Spleen (tissue), 11 donors: ENCODE results near the gene TMEM232. TPM values are rescaled to one million over a fixed set of nuclear protein-coding genes. Genes with fewer than 3 reads are reported as not detected.
"Not testable (repeated sequence)": the region's sequence is repeated elsewhere in the genome, so short reads cannot be mapped to it uniquely, and the experiment has no call there.

Source experiments
- DNase-seq: peaks from one replicate; pipeline ENCODE4 v3.0.0-alpha.2; 2020
- H3K27ac ChIP-seq, 8 donors: fragments of 200-600 bp; sonication (generic) in 7 of 8; 1 replicate in 4 of 8; 2 replicates in 4 of 8; pipeline versions ENCODE4 v1.5.0 to v1.8.0; 2016 to 2021; ENCODE audit warnings: inconsistent platforms in 4 of 8, mild to moderate bottlenecking in 4 of 8, moderate library complexity in 1 of 8
- H3K27me3 ChIP-seq, 7 donors: fragments of 200-600 bp; sonication (generic) in 6 of 7; replicated peaks in 1 of 7; 1 replicate in 4 of 7; 2 replicates in 3 of 7; pipeline versions ENCODE4 v1.5.0 to v1.8.0; 2016 to 2021; ENCODE audit warnings: inconsistent platforms in 3 of 7, mild to moderate bottlenecking in 1 of 7
- H3K36me3 ChIP-seq, 6 donors: fragments of 200-600 bp; sonication (generic) in 5 of 6; 1 replicate in 4 of 6; 2 replicates in 2 of 6; pipeline versions ENCODE4 v1.5.0 to v1.8.0; 2016 to 2021; ENCODE audit warnings: inconsistent platforms in 2 of 6
- H3K4me1 ChIP-seq, 6 donors: fragments of 200-600 bp; sonication (generic) in 5 of 6; 1 replicate in 3 of 6; 2 replicates in 3 of 6; pipeline versions ENCODE4 v1.5.0 to v1.8.0; 2016 to 2021; ENCODE audit warnings: inconsistent platforms in 3 of 6
- H3K4me3 ChIP-seq, 8 donors: fragments of 200-600 bp; sonication (generic) in 7 of 8; 1 replicate in 4 of 8; 2 replicates in 4 of 8; pipeline versions ENCODE4 v1.5.0 to v1.8.0; 2016 to 2021; ENCODE audit warnings: inconsistent platforms in 4 of 8, mild to moderate bottlenecking in 4 of 8, moderate library complexity in 2 of 8
- H3K9me3 ChIP-seq, 8 donors: fragments of 200-600 bp; sonication (generic) in 7 of 8; 1 replicate in 4 of 8; 2 replicates in 4 of 8; pipeline versions ENCODE4 v1.5.0 to v1.8.0; 2016 to 2021; ENCODE audit warnings: inconsistent platforms in 4 of 8
- CTCF ChIP-seq, 11 experiments: fragments of 200-600 bp in 7 of 11; fragments of 450-650 bp in 4 of 11; sonication (generic) in 4 of 11; IDR thresholded peaks in 8 of 11; conservative IDR thresholded peaks in 3 of 11; 1 replicate in 7 of 11; 2 replicates in 4 of 11; pipeline versions ENCODE4 v1.4.0 to v1.8.0; 2016 to 2021; ENCODE audit warnings: antibody characterized with exemption in 11 of 11, inconsistent platforms in 4 of 11, mild to moderate bottlenecking in 1 of 11
- POLR2A ChIP-seq, 3 donors: fragments of 450-650 bp; IDR thresholded peaks; one replicate each; pipeline ENCODE4 v1.5.1; 2017; ENCODE audit warnings: antibody characterized with exemption in 3 of 3, mild to moderate bottlenecking in 1 of 3
- POLR2AphosphoS5 ChIP-seq, 3 donors: sonication (generic); formaldehyde crosslinking; IDR thresholded peaks; one replicate each; pipeline ENCODE4 v1.5.1; 2017; ENCODE audit warnings: antibody characterized with exemption in 3 of 3
- WGBS, 5 donors: extraction: QIAGEN DNeasy Blood & Tissue Kit in 3 of 5; methylation state at CpG; one replicate each; pipeline versions ENCODE4 v1.1.5 to v1.1.7; 2013 to 2018; 5-methylcytosine and 5-hydroxymethylcytosine counted together
- intact Hi-C: fragments of 100-400 bp; cut with DNase I; formaldehyde crosslinking; loops from one replicate; pipeline ENCODE4 v1.15.0; 2023; ENCODE audit warnings: low total_unique reads
- polyA plus RNA-seq, 3 donors: library from polyadenylated mRNA; stranded (reverse); fragments of 200-250 nt; gene quantifications; one replicate each; pipeline ENCODE4 v1.2.1, GENCODE V29; 2013
- total RNA-seq, 7 donors: library from RNA; depleted of rRNA in 3 of 7; stranded (reverse); fragments of >200 nt in 3 of 7; fragmentation: NEBNext Ultra II Directional in 4 of 7; extraction: Animal tissue kit (Norgen Biotek cat#: 25700) in 4 of 7; gene quantifications; one replicate each; pipeline versions ENCODE4 v1.1.0 to v1.2.1, GENCODE V29; 2016 to 2021
- donor health status: healthy with polysubstance abuse.
- donor health status: DM: no; HTN: no; CAD: no; lungs with moderate emphysema.
- donor health status: DM: no; HTN: no; CAD: no.
- donor health status: Bipolar disorder and iron deficiency.
- donor health status: healthy.
- donor health status: DM: no; HTN: no; CAD: no.
- donor health status: DM: yes; HTN: yes; CAD: no.

TMEM232 gene
- total and polyA plus RNA-seq, 10 donors = 0.11 to 4.3 (median 2.6) TPM

- H3K9me3 ChIP-seq = peaks cover 0 to 7% (median 4%) of the 10 kb centered on the region in 8 donors
- H3K36me3 ChIP-seq = no peaks in the 10 kb centered on the region
- no peak overlapping the region for H3K4me3 ChIP-seq
- H3K4me1 ChIP-seq = no peaks in the 10 kb centered on the region
- intact Hi-C loops = no loop called here
- H3K27me3 ChIP-seq = no peaks in the 10 kb centered on the region
- TF ChIP-seq CTCF (IDR thresholded peaks at IDR 0.05 in 8 of 11, conservative IDR thresholded peaks at IDR 0.05 in 3 of 11) (no peak), POLR2A (IDR thresholded peaks at IDR 0.05) (no peak), POLR2AphosphoS5 (IDR thresholded peaks at IDR 0.05) (no peak)
- DNase-seq = no peak
- WGBS, 5 donors = 83 to 92% (median 88%) methylated on average over 2 of the region's 2 CpGs
- no peak overlapping the region for H3K27ac ChIP-seq
Measured at GRCh38 chr5:110686270-110686669, 40.2 kb downstream of the TMEM232 start.

DNA sequence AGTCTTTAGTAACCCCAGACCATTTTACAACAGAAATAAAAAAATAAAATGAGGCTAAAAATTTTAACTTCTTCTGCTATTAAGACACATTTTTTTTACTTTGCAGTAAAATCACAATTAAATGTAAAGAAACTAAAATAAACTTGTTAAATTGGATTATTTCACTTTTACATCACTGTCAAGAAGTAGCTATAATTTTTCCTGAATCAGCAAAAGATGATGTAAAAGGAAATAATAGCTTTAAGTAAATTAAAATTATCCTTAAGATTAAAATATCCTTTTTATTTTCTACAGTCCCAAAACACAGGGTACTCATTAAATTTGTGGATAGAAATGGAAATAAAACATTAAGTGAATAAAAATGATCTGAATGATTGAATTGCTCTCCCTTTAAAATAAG is 44.5 kb downstream of the TMEM232 start:
- H3K4me1 ChIP-seq = no peaks in the 10 kb centered on the region

DNA sequence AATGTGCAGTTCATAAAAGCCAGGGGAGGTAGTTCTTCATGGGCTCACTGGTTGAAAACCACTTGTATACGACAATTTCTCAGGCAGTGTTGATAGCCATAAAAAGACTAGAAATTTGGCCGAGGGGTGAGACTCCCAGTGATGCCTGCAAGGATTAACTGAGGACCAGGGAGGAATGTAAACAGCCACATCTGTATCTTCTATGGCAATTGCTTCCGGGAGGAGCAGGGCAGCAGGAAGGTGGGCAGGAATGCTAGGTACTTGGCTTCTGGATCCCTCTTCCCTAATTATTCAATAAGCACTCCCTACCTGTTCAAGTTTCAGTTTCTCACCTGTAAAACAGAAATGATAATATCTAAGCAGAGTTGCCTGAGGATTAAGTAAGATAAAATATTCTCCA is 45.4 kb downstream of the TMEM232 start:
- intact Hi-C loops = no loop called here
- H3K27me3 ChIP-seq = no peaks in the 10 kb centered on the region
- DNase-seq = no peak
- TF ChIP-seq CTCF (IDR thresholded peaks at IDR 0.05 in 8 of 11, conservative IDR thresholded peaks at IDR 0.05 in 3 of 11) (no peak), POLR2A (IDR thresholded peaks at IDR 0.05) (no peak), POLR2AphosphoS5 (IDR thresholded peaks at IDR 0.05) (no peak)
- no peaks in the 10 kb centered on the region for H3K4me1 ChIP-seq
- no peaks in the 10 kb centered on the region for H3K9me3 ChIP-seq
- H3K27ac ChIP-seq = no peak overlapping the region
- WGBS, 5 donors = 54 to 80% (median 68%) methylated on average over 3 of the region's 3 CpGs
- H3K4me3 ChIP-seq = no peak overlapping the region
- H3K36me3 ChIP-seq = no peaks in the 10 kb centered on the region

More for the DNA sequence above, 44.5 kb downstream of the TMEM232 start:
- Histone ChIP-seq H3K36me3 (no peaks in the 10 kb centered on the region), H3K4me3 (no peak overlapping the region), H3K27me3 (no peaks in the 10 kb centered on the region), H3K9me3 (no peaks in the 10 kb centered on the region), H3K27ac (no peak overlapping the region)
- DNase-seq = no peak
- TF ChIP-seq CTCF (IDR thresholded peaks at IDR 0.05 in 8 of 11, conservative IDR thresholded peaks at IDR 0.05 in 3 of 11) (no peak), POLR2A (IDR thresholded peaks at IDR 0.05) (no peak), POLR2AphosphoS5 (IDR thresholded peaks at IDR 0.05) (no peak)
- intact Hi-C loops = no loop called here

GRCh38 chr5:110676554-110676953 is 49.9 kb downstream of the TMEM232 start:
- H3K4me1 ChIP-seq, H3K9me3 ChIP-seq, H3K27ac ChIP-seq, DNase-seq, H3K4me3 ChIP-seq, H3K27me3 ChIP-seq, intact Hi-C loops, H3K36me3 ChIP-seq: not testable (repeated sequence)
- 89 to 96% (median 93%) methylated on average over 9 of the region's 9 CpGs for WGBS, 5 donors

DNA sequence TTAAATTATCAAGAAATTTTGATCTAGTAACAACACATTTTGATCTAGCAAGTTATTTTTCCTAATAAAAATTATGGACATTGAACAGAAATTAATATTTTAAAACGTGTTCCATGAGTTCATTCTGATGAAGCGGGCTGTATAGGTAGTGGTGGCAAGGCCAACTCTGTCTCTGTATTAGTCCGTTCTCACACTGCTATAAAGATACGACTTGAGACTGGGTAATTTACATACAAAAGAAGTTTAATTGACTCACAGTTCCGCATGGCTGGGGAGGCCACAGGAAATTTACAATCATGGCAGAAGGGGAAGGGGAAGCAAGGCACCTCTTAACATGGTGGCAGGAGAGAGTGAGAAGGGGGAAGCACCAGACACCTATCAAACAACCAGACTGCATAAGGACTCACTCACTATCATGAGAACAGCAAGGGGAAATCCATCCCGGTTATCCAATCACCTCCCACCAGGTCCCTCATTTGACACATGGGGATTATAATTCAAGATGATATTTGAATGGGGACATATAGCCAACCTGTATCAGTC is 61.2 kb downstream of the TMEM232 start:
- no peaks in the 10 kb centered on the region for H3K9me3 ChIP-seq
- intact Hi-C loops = no loop called here
- TF ChIP-seq POLR2A (IDR thresholded peaks at IDR 0.05) (no peak), CTCF (IDR thresholded peaks at IDR 0.05 in 8 of 11, conservative IDR thresholded peaks at IDR 0.05 in 3 of 11) (no peak), POLR2AphosphoS5 (IDR thresholded peaks at IDR 0.05) (no peak)
- H3K27me3 ChIP-seq = no peaks in the 10 kb centered on the region
- H3K4me3 ChIP-seq = no peak overlapping the region
- no peak for DNase-seq
- no peak overlapping the region for H3K27ac ChIP-seq
- H3K4me1 ChIP-seq = no peaks in the 10 kb centered on the region
- 57 to 75% (median 71%) methylated on average over 6 of the region's 6 CpGs for WGBS, 5 donors
- H3K36me3 ChIP-seq = no peaks in the 10 kb centered on the region
